Measurements from ENCODE around the gene PRKAG3. TPM values are rescaled to one million over a fixed set of nuclear protein-coding genes. Genes with fewer than 3 reads are reported as not detected.

The PRKAG3 gene
- total RNA-seq, 2 donors from 2014 or later: not detected

DNA sequence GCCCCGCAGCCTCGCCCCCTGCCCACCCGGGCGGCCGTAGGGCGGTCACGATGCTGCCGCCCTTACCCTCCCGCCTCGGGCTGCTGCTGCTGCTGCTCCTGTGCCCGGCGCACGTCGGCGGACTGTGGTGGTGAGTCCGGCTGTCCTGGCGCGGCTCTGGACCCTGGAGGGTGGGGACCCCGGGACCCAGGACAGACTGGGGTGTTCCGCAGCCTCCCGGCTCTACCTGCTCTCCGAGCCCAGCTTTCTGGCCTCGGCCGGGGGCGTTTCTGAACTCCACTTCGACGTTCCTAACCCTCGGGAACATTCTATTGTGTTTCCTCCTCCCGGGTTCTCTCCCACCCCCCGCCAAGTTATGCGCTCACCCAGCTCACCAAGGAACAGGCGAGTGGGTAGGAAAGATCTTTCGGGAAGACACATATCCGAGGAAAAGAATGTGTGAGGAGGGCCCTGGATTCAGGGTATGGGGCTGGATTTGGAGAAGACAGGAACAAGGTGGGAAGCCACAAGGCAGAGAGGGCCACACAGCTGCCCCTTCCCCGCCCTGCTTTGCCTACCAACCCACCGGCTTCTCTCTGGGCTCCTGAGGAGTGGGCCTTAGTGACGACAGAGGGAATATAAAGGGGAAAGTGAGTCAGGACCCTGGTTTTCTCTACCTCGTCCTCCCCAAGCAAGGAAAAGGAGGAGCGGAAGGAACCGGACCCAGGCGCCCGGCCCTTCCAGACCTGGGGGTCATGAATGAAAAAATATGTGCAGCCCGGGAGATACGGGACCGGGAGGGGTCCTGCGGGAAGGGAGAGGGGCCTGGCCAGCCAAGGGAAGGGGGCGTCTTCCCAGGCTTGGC lies 28.6 kb upstream of the PRKAG3 start:
- intact Hi-C loops (cut with DNase I): loop anchor here (10.0 kb wide), 1 partner anchor 155 kb away; no protein-coding TSS in a partner anchor
- peaks cover 0 to 19% of the 10 kb centered on the region in 2 donors for H3K27me3 ChIP-seq
- peaks cover 24% of the 10 kb centered on the region for H3K4me1 ChIP-seq
- H3K9me3 ChIP-seq: no peaks in the 10 kb centered on the region
- H3K27ac ChIP-seq: no peak overlapping the region
- TF ChIP-seq POLR2A (IDR thresholded peaks at IDR 0.05): no peak
- TF ChIP-seq, protein P1, sequence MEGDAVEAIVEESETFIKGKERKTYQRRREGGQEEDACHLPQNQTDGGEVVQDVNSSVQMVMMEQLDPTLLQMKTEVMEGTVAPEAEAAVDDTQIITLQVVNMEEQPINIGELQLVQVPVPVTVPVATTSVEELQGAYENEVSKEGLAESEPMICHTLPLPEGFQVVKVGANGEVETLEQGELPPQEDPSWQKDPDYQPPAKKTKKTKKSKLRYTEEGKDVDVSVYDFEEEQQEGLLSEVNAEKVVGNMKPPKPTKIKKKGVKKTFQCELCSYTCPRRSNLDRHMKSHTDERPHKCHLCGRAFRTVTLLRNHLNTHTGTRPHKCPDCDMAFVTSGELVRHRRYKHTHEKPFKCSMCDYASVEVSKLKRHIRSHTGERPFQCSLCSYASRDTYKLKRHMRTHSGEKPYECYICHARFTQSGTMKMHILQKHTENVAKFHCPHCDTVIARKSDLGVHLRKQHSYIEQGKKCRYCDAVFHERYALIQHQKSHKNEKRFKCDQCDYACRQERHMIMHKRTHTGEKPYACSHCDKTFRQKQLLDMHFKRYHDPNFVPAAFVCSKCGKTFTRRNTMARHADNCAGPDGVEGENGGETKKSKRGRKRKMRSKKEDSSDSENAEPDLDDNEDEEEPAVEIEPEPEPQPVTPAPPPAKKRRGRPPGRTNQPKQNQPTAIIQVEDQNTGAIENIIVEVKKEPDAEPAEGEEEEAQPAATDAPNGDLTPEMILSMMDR (IDR thresholded peaks at IDR 0.05): no peak
- ATAC-seq (no peak), DNase-seq (no peak)
- no peak overlapping the region for H3K4me3 ChIP-seq
- 4% methylated on average over 38 to 47 of the region's 47 CpGs for WGBS, 2 donors
- H3K36me3 ChIP-seq (replicated peaks in 1 of 2; ENCODE audit: insufficient read depth in 1 of 2, low read depth in 2 of 2): no peaks in the 10 kb centered on the region

DNA sequence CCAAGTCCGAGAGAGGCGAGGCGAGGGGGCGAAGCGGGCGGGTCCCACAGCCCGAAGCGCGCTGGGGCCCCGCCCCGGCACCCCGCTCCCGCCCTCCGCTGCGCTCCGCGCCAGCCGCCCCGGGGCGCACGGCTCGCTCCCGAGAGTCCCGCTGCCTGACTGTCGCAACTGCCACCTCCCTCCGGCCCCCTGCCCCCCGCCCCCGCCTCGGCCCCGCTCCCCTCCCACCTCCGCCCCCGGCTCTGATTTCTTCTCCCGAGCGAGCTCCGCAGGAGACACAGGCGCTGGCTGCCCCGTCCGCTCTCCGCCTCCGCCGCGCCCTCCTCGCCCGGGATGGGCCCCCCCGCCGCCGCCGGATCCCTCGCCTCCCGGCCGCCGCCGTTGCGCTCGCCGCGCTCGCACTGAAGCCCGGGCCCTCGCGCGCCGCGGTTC lies 28.0 kb upstream of the PRKAG3 start, which contains the start of gene WNT6:
WNT6 (plus strand) TSS at position 250 of the 432 bp plus-strand sequence. CDS start 233 bp downstream, outside the sequence.
- no peaks in the 10 kb centered on the region for H3K36me3 ChIP-seq (replicated peaks in 1 of 2; ENCODE audit: insufficient read depth in 1 of 2, low read depth in 2 of 2)
- intact Hi-C loops (cut with DNase I): loop anchor here (10.0 kb wide), 1 partner anchor 155 kb away; no protein-coding TSS in a partner anchor
- no peak within 1 kb of the TSS for H3K4me3 ChIP-seq
- no peaks in the 10 kb centered on the region for H3K9me3 ChIP-seq
- ATAC-seq: peak; percentile 45
- DNase-seq: peak in 1 of 4 donors; percentile 14
- no peak within 1 kb of the TSS for H3K27ac ChIP-seq
- TF ChIP-seq POLR2A (IDR thresholded peaks at IDR 0.05): no peak
- TF ChIP-seq, protein P1 (IDR thresholded peaks at IDR 0.05): no peak
- H3K4me1 ChIP-seq: peaks cover 24% of the 10 kb centered on the region
- WGBS, 2 donors: 0% methylated on average over 27 to 49 of the region's 64 CpGs
- H3K27me3 ChIP-seq: peaks cover 0 to 19% of the 10 kb centered on the region in 2 donors

DNA sequence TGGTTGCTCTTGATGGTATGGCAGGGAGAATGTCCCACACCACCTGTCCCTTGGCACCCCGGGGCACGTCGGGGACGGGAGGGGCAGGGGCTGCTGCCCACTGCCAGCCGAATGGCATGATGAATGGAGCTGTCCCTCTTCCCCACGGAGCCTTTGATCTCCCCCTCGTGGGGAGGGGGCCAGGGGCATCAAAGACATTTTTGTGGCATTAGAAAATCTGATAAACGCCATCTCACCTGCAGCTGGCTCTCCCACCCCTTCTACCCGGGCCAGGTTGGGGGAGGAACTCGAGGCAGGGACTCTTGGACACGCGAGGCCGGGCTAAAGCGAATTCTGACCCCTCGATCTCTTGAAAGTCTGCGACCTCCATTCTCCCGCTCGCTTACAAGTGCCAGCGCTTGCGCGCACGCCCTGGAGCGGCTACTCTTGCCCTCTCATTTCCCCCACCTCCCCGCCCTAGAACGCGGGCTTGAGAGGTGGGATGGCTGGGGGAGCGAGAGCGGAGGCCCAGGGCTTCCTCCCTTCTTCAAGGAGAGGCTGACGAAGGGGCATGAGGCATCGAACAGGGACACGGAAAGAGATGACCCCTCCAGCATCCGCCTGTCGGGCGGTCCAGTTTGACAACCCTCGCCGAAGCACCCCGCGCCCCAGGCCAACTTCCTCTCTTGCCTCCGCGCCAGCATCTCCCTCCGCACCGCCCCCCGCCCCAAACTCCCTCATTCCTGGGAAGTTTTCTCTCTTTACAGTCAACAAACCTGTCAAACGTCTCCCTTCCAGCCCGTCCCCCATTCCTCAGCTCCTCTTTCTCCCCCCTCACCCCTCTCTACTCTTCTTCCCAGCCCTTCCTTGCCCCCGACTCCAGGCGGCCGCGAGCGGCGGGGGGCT lies 27.3 kb upstream of the PRKAG3 start:
- no peaks in the 10 kb centered on the region for H3K9me3 ChIP-seq
- no peak overlapping the region for H3K27ac ChIP-seq
- no peak overlapping the region for H3K4me3 ChIP-seq
- intact Hi-C loops (cut with DNase I): loop anchor here (10.0 kb wide), 1 partner anchor 154 kb away; no protein-coding TSS in a partner anchor
- H3K4me1 ChIP-seq: peaks cover 24% of the 10 kb centered on the region
- H3K27me3 ChIP-seq: peaks cover 0 to 19% of the 10 kb centered on the region in 2 donors
- DNase-seq (no peak), ATAC-seq (no peak)
- H3K36me3 ChIP-seq (replicated peaks in 1 of 2; ENCODE audit: insufficient read depth in 1 of 2, low read depth in 2 of 2): no peaks in the 10 kb centered on the region
- WGBS, 2 donors: 4 to 7% methylated on average over 37 to 51 of the region's 51 CpGs
- TF ChIP-seq, protein P1 (IDR thresholded peaks at IDR 0.05): no peak
- TF ChIP-seq POLR2A (IDR thresholded peaks at IDR 0.05): no peak

DNA sequence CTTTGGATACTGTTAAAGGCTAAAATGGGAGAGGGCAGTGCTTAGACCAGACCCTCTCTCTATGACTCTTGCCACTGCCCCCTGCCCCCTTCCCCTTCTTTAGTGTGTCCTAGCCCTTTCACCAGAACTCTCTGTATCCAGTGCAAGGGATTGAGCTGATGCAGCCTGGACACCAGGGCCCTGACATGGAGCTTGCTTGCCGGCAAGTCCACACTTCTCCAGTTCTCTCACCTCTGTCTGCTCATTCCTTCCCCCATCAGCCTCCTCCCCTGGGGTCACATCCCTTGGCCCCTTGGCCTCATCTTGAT lies 26.5 kb upstream of the PRKAG3 start:
- WGBS, 2 donors: 0 to 13% methylated on average over 1 of the region's 1 CpG
- H3K4me1 ChIP-seq: peaks cover 24% of the 10 kb centered on the region
- no peak for DNase-seq
- H3K4me3 ChIP-seq: no peak overlapping the region
- H3K36me3 ChIP-seq (replicated peaks in 1 of 2; ENCODE audit: insufficient read depth in 1 of 2, low read depth in 2 of 2): no peaks in the 10 kb centered on the region
- H3K27ac ChIP-seq: no peak overlapping the region
- H3K27me3 ChIP-seq: peaks cover 0 to 19% of the 10 kb centered on the region in 2 donors
- no peaks in the 10 kb centered on the region for H3K9me3 ChIP-seq
- intact Hi-C loops (cut with DNase I): loop anchor here (10.0 kb wide), 1 partner anchor 153 kb away; no protein-coding TSS in a partner anchor
- TF ChIP-seq, protein P1 (IDR thresholded peaks at IDR 0.05): no peak
- TF ChIP-seq POLR2A (IDR thresholded peaks at IDR 0.05): no peak
- no peak for ATAC-seq
